Epithelial cell of esophagus (primary cell): ENCODE data around the gene CD163L1.

Experiments
- DNase-seq: peaks from one replicate; pipeline ENCODE4 v3.0.0; 2010; ENCODE audit warnings: low read depth
- H3K4me3 ChIP-seq: 2 replicates; pipeline ENCODE4 v1.5.1; 2011; ENCODE audit warnings: mild to moderate bottlenecking, low read length, control low read depth
- TF ChIP-seq, protein P1 (sequence below): IDR thresholded peaks from 2 replicates; pipeline ENCODE4 v1.5.1; 2011; ENCODE audit warnings: low read depth, mild to moderate bottlenecking, low read length, control low read depth, inconsistent platforms; ENCODE audit not compliant: insufficient read depth; ENCODE audit errors: missing control alignments

Gene CD163L1

DNA sequence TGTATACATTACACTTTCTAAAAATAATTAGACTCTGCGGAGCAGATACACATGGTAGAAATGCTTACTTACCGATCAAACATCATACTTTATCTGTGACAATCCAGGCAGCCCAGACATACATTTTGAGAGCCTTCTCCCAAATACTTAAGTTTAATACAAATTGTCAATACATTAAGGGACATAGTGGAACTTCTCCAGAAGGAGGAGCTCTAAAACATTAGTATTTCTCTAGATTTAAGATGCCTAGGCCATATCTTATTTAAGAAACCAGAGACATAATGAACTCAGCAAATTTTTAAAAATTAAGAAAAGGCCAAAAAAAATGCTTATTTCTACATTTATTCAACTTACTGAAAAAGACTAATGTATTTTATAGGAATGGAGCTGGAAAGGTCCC lies 124.0 kb downstream of the CD163L1 start:
- DNase-seq = no peak
- TF ChIP-seq, protein P1, sequence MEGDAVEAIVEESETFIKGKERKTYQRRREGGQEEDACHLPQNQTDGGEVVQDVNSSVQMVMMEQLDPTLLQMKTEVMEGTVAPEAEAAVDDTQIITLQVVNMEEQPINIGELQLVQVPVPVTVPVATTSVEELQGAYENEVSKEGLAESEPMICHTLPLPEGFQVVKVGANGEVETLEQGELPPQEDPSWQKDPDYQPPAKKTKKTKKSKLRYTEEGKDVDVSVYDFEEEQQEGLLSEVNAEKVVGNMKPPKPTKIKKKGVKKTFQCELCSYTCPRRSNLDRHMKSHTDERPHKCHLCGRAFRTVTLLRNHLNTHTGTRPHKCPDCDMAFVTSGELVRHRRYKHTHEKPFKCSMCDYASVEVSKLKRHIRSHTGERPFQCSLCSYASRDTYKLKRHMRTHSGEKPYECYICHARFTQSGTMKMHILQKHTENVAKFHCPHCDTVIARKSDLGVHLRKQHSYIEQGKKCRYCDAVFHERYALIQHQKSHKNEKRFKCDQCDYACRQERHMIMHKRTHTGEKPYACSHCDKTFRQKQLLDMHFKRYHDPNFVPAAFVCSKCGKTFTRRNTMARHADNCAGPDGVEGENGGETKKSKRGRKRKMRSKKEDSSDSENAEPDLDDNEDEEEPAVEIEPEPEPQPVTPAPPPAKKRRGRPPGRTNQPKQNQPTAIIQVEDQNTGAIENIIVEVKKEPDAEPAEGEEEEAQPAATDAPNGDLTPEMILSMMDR = no peak
- no peak overlapping the region for H3K4me3 ChIP-seq

DNA sequence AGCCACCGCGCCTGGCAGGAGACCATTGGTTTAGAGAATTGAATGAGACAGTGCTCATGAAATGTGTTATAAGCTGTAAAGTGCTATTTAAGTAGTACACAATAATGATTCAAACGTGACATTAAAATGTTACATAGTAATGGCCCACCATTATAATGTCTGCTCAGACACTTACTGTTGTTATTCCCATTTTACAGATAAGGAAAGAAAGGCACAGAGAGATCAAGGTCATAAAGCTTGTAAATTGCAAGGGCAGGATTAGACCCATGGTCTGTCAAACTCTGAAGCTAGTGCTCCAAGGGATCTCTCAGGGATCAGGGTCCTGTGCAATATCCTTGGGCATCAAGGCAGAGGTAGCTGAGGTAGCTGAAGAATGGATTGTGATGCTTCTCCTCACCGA lies 133.9 kb downstream of the CD163L1 start:
- no peak overlapping the region for H3K4me3 ChIP-seq
- DNase-seq = no peak
- TF ChIP-seq, protein P1 = no peak
